Hepatocyte (in vitro differentiated cells): ENCODE data around the gene PHKB. TPM values are rescaled to one million over a fixed set of nuclear protein-coding genes. Genes with fewer than 3 reads are reported as not detected.
A peak's percentile ranks its signal among the peaks of the same experiment; 100 is the strongest.
"Not testable (repeated sequence)": the region's sequence is repeated elsewhere in the genome, so short reads cannot be mapped to it uniquely, and the experiment has no call there.

Experiments
- DNase-seq: peaks from one replicate; pipeline ENCODE4 v3.0.0-alpha.2; 2016; ENCODE audit warnings: low spot score
- H2AFZ ChIP-seq: fragments of 200-600 bp; sonication (generic); 2 replicates; pipeline ENCODE4 v1.6.0; 2016; ENCODE audit warnings: antibody characterized with exemption, mild to moderate bottlenecking
- H3K27ac ChIP-seq: fragments of 200-600 bp; sonication (generic); 2 replicates; pipeline ENCODE4 v1.5.1; 2016; ENCODE audit warnings: mild to moderate bottlenecking
- H3K27me3 ChIP-seq: fragments of 200-600 bp; sonication (generic); 2 replicates; pipeline ENCODE4 v1.6.1; 2016
- H3K36me3 ChIP-seq: fragments of 200-600 bp; sonication (generic); replicated peaks from 2 replicates; pipeline ENCODE4 v1.5.1; 2016; ENCODE audit warnings: low read depth; ENCODE audit not compliant: insufficient read depth
- H3K4me1 ChIP-seq: fragments of 200-600 bp; sonication (generic); 2 replicates; pipeline ENCODE4 v1.5.1; 2016; ENCODE audit warnings: mild to moderate bottlenecking, moderate library complexity; ENCODE audit not compliant: insufficient read depth
- H3K4me2 ChIP-seq: fragments of 200-600 bp; sonication (generic); 2 replicates; pipeline ENCODE4 v1.6.0; 2016
- H3K4me3 ChIP-seq: fragments of 200-600 bp; sonication (generic); 2 replicates; pipeline ENCODE4 v1.5.1; 2016; ENCODE audit warnings: mild to moderate bottlenecking
- H3K79me2 ChIP-seq: fragments of 200-600 bp; sonication (generic); 2 replicates; pipeline ENCODE4 v1.6.0; 2017; ENCODE audit warnings: mild to moderate bottlenecking
- H3K9me2 ChIP-seq: fragments of 200-600 bp; sonication (generic); replicated peaks from 2 replicates; pipeline ENCODE4 v1.6.0; 2017; ENCODE audit warnings: mild to moderate bottlenecking; ENCODE audit not compliant: insufficient read depth
- H3K9me3 ChIP-seq: fragments of 200-600 bp; sonication (generic); 2 replicates; pipeline ENCODE4 v1.5.1; 2016; ENCODE audit warnings: low read depth, mild to moderate bottlenecking
- H4K20me1 ChIP-seq: fragments of 200-600 bp; sonication (generic); 2 replicates; pipeline ENCODE4 v1.6.0; 2016; ENCODE audit warnings: mild to moderate bottlenecking; ENCODE audit not compliant: insufficient read depth, poor library complexity, severe bottlenecking
- EZH2 ChIP-seq: fragments of 200-600 bp; sonication (generic); IDR thresholded peaks from 2 replicates; pipeline ENCODE4 v1.6.1; 2016; ENCODE audit warnings: antibody characterized with exemption, mild to moderate bottlenecking, borderline replicate concordance
- EZH2phosphoT487 ChIP-seq: fragments of 200-600 bp; sonication (generic); IDR thresholded peaks from one replicate; pipeline ENCODE4 v1.6.1; 2018; ENCODE audit warnings: antibody characterized with exemption, mild to moderate bottlenecking, low read depth, moderate library complexity; ENCODE audit not compliant: unreplicated experiment, severe bottlenecking
- WGBS: methylation state at CpG from one replicate; pipeline ENCODE4 v1.1.6; 2016; ENCODE audit warnings: low lambda C conversion rate; ENCODE audit errors: missing lambda C conversion rate; 5-methylcytosine and 5-hydroxymethylcytosine counted together
- polyA plus RNA-seq: library from polyadenylated mRNA; unstranded; fragments of >200 nt; fragmentation: Nextera tagmentation; extraction: Ambion mirVana; gene quantifications from 2 replicates; pipeline ENCODE4 v1.2.1, GENCODE V29; 2016
- total RNA-seq: library from RNA; depleted of rRNA; stranded (reverse); fragments of >200 nt; gene quantifications from 2 replicates; pipeline ENCODE4 v1.2.3, GENCODE V29; 2014
- TF ChIP-seq, protein P1 (sequence below): fragments of 200-600 bp; sonication (generic); IDR thresholded peaks from 2 replicates; pipeline ENCODE4 v1.5.1; 2016; ENCODE audit warnings: antibody characterized with exemption, mild to moderate bottlenecking; ENCODE audit not compliant: poor library complexity

Gene PHKB
- total and polyA plus RNA-seq, 2 experiments from 2014 or later, result 28.7 to 71.7 TPM

DNA sequence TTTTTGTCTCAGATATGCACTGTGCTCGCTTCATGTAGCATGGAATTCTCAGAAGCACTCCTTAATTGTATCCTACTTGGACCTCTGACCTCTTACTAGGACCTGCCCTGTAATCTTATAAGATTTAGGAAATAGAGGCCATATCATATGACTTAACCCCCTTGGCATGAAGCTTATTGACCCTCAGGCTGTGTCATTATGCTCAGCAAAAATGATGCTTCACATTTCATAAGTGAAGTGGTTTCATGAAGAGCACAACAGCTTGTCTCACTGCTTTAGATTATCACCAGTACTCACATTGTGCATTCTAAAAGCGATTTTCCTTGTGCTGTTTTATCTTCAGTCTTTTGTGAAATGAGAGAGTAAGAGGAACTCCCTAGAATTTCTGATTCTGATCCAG lies 6.4 kb downstream of the PHKB start:
- Histone ChIP-seq H3K4me1 (peaks cover 16% of the 10 kb centered on the region), H3K9me3 (no peaks in the 10 kb centered on the region), H3K27me3 (no peaks in the 10 kb centered on the region), H3K36me3 (no peaks in the 10 kb centered on the region), H3K27ac (peak overlapping the region; percentile 3), H4K20me1 (no peaks in the 10 kb centered on the region), H3K79me2 (peaks cover 86% of the 10 kb centered on the region), H3K4me3 (no peak overlapping the region), H2AFZ (no peak overlapping the region), H3K4me2 (no peak overlapping the region), H3K9me2 (no peaks in the 10 kb centered on the region)
- no peak for DNase-seq
- WGBS, result 81% methylated on average over 2 of the region's 2 CpGs
- no peak for TF ChIP-seq EZH2phosphoT487
- TF ChIP-seq, protein P1, sequence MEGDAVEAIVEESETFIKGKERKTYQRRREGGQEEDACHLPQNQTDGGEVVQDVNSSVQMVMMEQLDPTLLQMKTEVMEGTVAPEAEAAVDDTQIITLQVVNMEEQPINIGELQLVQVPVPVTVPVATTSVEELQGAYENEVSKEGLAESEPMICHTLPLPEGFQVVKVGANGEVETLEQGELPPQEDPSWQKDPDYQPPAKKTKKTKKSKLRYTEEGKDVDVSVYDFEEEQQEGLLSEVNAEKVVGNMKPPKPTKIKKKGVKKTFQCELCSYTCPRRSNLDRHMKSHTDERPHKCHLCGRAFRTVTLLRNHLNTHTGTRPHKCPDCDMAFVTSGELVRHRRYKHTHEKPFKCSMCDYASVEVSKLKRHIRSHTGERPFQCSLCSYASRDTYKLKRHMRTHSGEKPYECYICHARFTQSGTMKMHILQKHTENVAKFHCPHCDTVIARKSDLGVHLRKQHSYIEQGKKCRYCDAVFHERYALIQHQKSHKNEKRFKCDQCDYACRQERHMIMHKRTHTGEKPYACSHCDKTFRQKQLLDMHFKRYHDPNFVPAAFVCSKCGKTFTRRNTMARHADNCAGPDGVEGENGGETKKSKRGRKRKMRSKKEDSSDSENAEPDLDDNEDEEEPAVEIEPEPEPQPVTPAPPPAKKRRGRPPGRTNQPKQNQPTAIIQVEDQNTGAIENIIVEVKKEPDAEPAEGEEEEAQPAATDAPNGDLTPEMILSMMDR, result no peak
- no peak for TF ChIP-seq EZH2

DNA sequence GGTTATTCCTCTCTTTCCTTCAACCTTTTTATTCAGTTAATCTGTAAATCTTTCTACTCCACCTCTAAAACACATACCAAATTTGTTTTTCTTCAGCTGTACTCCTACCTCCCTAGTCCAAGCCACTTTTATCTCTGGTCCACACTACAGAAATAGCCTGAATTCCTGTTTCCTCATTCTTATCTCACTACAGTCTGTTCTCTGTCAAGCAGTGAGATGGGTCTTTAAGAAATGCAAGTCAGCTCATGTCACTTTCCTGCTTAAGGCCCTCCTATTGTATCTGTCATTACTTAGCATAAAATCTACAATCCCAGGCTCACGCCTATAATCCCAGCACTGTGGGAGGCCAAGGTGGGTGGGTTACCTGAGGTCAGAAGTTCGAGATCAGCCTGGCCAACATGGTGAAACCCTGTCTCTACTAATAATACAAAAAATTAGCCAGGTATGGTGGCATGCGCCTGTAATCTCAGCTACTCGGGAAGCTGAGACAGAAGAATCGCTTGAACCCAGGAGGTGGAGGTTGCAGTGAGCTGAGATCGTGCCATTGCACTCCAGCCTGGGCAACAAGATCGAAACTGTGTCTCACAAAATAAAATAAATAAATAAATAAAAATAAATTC lies 7.0 kb downstream of the PHKB start:
- DNase-seq, H2AFZ ChIP-seq, H3K27me3 ChIP-seq, H3K4me3 ChIP-seq, H3K4me2 ChIP-seq, H3K9me3 ChIP-seq, H3K9me2 ChIP-seq, H4K20me1 ChIP-seq, H3K36me3 ChIP-seq: not testable (repeated sequence)
- Histone ChIP-seq H3K4me1 (peaks cover 10% of the 10 kb centered on the region), H3K27ac (peak overlapping the region; percentile 3), H3K79me2 (peaks cover 84% of the 10 kb centered on the region)
- WGBS, result 85% methylated on average over 7 of the region's 7 CpGs

DNA sequence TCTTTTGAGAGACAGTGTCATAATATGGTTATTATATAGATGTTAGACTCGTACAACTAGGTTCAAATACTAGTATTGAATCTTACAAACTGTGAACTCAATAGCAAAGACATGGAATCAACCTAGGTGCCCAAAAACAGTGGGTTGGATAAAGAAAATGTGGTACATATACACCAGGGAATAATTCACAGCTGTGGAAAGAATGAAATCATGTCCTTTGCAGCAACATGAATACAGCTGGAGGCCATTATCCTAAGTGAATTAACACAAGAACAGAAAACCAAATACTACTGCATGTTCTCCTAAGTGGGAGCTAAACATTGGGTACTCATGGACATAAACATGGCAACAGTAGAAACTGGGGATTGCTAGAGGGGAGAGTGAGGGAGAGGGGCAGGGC lies 8.1 kb downstream of the PHKB start:
- TF ChIP-seq EZH2phosphoT487, result no peak
- TF ChIP-seq, protein P1, result no peak
- TF ChIP-seq EZH2, result no peak
- Histone ChIP-seq H4K20me1 (no peaks in the 10 kb centered on the region), H3K9me2 (no peaks in the 10 kb centered on the region), H3K27me3 (no peaks in the 10 kb centered on the region), H3K4me1 (peaks cover 10% of the 10 kb centered on the region), H3K9me3 (no peaks in the 10 kb centered on the region), H3K27ac (no peak overlapping the region), H3K4me2 (no peak overlapping the region), H3K36me3 (no peaks in the 10 kb centered on the region), H2AFZ (no peak overlapping the region), H3K4me3 (no peak overlapping the region), H3K79me2 (peaks cover 85% of the 10 kb centered on the region)
- WGBS, result 100% methylated on average over 1 of the region's 1 CpG
- no peak for DNase-seq

DNA sequence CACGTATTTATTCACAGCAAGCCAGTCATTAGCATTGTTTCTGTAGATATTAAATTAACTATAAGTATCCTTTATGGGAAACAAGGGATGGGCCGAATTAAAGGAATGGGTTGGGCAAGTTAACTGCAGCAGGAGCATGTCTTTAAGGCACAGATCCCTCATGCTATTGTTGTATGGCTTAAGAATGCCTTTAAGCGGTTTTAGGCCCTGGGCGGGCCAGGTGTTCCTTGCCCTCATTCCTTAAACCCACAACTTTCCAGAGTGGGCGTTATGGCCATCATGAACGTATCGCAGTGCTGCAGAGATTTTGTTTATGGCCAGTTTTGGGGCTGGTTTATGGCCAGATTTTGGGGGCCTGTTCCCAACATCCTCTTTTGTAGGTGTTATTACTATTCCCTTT lies 9.1 kb downstream of the PHKB start:
- Histone ChIP-seq H3K4me1 (peaks cover 10% of the 10 kb centered on the region), H4K20me1 (no peaks in the 10 kb centered on the region), H3K27ac (no peak overlapping the region), H3K27me3 (no peaks in the 10 kb centered on the region), H3K79me2 (peaks cover 84% of the 10 kb centered on the region), H2AFZ (no peak overlapping the region), H3K4me3 (no peak overlapping the region), H3K36me3 (no peaks in the 10 kb centered on the region), H3K9me2 (no peaks in the 10 kb centered on the region), H3K9me3 (no peaks in the 10 kb centered on the region), H3K4me2 (no peak overlapping the region)
- TF ChIP-seq, protein P1, result no peak
- TF ChIP-seq EZH2, result no peak
- no peak for TF ChIP-seq EZH2phosphoT487
- WGBS, result 92% methylated on average over 7 of the region's 7 CpGs
- DNase-seq, result no peak
